GM18498 (cell line): ENCODE measurements around the gene LRP11.
"Not testable (repeated sequence)": the region's sequence is repeated elsewhere in the genome, so short reads cannot be mapped to it uniquely, and the experiment has no call there.

ENCODE experiments used
- ATAC-seq: cut with Tn5 transposase; IDR thresholded peaks from one replicate; pipeline ENCODE4 v1.9.1; 2021; ENCODE audit warnings: mild to moderate bottlenecking, moderate library complexity; ENCODE audit not compliant: unreplicated experiment

The LRP11 gene

DNA sequence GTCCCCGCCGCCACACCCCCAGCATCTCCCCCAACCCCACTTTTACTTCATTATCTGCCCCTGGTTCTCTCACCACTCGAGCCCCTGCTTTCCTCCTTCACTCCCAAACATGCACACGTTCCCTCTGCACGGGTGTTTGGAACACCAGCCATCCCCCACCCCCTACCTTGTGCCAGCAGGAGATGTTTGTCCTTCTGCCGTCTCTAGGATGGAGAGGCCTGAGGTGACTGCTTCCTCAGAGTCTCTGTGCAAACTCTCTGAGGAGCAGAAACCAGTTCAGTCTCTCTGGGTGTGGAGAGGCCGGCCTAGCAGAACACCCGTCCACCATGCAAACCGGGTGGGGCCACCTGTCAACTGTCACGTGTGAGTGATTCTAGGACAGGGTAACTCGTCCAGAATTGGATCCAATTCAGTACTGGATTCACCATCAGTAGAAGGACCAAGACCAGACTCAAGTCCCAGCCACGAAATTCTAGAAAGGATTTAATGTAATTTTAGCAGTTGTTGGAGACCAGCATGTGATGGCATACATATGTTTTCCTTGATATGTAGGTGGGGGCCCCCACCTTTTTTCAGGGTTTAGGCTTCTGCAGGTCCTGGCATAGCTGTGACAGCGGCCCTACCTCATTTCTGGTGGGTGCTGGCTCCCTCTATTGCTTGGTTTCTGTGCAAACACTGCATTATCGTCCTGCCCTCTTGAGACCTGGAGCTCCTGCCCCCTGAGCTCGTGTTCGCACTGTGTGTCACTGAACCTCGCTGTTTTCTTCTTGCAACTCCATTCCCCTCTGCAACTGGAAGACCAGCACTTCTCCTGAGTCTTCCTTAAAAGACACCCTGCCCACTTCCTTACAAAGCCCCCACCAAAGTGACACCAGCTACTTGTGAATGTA, 33.9 kb upstream of the LRP11 start, which contains the start of gene RAET1E:
Gene RAET1E, minus strand, starts transcription at position 259 of the 890 bp plus-strand sequence. CDS start 7,212 bp downstream, outside the sequence.
- ATAC-seq, result no peak

DNA sequence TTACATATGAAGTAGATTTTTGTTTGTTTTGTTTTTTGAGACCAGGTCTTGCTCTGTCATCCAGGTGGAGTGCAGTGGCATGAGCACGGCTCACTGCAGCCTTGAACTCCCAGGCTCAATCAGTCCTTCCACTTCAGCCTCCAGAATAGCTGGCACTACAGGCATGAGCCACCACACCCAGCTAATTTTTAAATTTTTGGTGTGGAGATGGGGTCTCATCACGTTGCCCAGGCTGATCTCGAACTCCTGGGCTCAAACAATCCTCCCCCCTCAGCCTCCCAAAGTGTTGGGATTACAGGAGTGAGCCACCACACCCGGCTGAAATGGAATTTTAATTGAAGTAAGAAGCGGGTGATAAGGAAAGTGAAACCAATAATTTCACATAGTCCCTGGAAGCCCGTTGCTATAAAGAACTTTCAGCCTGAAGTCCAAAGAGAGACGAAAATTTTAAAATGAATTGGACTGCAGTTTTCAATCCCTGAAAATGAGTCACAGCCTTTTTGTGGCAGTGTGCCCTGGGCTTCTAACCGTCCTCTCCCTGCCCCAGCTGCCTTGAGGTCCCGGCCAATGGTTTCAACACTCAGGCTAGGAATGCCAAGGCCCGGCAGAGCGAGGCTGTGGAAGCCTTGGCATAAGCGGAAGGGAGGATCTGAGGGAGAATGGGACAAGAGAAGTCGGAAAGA, 33.0 kb upstream of the LRP11 start:
- no peak for ATAC-seq

DNA sequence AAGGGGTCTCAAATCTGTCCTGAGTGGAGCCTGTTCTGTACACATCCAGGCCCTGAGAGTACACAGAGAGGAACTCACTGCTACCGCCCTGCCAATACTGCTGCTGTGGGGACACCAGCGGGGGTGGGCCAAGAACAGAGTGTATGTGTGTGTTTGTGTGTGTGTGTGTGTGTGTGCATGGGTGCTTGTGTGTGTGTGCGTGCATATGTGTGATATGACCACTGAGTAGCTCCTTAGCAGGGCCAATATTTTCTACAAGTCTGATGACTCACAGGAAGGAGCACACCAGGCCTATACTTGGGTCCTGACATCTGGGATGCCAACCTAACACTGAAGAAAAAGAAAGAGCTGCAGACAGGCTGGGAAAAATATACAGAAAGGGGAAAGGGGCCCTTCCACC, 32.3 kb upstream of the LRP11 start:
- no peak for ATAC-seq

DNA sequence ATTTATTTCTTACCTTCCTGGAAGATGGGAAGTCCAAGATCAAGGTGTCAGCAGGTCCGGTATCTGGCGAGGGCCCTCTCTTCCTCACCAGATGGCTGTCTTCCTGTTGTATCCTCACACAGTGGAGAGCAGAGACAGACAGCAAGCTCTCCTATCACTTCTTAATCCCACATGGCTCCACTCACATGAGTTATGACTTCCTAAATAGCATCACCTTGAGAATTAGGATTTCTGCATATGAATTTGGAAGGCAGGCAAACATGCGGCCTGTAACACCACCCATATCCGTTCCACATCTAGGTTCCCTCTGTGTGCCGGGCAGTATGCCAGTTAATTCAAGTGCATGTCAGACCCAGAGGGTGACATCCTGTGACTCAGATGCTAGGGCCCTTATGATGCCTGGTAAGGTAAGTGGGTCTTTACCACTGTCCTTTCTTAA, 31.7 kb upstream of the LRP11 start:
- no peak for ATAC-seq

DNA sequence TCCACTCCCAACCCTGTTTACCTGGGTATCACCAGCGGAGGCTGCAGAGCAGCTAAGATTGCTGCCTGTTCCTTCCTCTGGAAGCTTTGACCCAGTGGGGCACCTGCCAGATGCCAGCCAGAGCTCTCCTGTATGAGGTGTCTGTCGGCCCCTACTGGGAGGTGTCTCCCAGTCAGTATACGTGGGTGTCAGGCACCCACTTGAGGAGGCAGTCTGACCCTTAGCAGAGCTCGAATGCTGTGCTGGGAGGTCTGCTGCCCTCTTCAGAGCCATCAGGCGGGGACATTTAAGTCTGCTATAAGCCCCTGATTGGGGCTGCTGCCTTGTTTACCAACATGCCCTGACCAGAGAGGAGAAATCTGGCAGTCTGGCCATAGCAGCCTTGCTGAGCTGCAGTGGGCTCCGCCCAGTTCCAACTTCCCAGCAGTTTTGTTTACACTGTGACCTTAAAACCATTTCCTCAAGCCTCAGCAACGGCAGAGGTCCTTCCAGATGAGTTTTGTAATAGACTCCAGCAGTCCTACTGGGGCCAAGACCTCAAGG, 31.0 kb upstream of the LRP11 start:
- no peak for ATAC-seq

DNA sequence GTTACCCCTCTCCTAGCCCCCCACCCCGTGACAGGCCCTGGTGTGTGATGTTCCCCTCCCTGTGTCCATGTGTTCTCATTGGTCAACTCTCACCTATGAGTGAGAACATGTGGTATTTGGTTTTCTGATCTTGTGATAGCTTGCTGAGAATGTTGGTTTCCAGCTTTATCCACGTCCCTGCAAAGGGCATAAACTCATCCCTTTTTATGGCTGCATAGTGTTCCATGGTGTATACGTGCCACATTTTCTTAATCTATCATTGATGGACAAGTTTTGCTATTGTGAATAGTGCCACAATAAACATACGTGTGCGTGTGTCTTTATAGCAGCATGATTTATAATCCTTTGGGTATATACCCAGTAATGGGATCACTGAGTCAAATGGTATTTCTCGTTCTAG, 27.7 kb upstream of the LRP11 start:
- not testable (repeated sequence) for ATAC-seq

DNA sequence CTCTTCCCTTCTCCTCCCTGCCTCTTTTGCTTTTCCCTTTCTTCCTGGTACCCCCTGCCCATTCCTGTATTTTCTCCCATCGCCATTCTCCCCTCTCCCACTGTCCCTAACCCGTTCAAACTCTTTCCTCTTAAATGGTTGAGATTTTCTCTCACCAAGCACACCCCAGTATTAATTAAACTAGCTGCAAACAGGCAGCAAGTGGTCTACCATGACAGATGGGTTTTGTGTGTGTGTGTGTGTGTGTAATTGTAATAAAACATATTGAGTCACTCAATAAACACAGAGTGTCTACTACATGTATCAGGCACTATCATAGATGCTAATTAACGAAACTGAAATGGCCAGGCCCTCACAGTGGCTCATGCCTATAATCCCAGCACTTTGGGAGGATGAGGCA, 27.1 kb upstream of the LRP11 start:
- no peak for ATAC-seq

DNA sequence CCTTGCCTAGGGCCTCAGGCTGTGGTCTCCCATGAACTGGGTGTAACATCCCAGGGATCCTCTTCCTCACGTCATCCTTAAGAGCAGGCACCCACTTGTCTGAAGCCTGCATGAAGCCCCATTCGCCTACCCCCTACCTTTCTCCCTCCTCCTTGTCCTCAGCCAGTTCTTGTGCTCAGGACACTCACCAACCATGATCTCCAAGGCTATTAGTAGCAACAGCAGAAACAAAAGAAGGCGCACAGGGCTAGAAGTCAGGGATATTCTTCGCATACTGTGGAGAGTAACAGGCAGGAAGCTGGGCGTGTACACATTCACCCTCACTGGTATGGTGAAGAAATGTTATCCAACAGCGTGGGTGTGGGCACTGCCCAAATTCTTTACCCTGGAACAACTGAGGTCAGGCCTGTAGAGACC, 26.5 kb upstream of the LRP11 start:
- no peak for ATAC-seq

DNA sequence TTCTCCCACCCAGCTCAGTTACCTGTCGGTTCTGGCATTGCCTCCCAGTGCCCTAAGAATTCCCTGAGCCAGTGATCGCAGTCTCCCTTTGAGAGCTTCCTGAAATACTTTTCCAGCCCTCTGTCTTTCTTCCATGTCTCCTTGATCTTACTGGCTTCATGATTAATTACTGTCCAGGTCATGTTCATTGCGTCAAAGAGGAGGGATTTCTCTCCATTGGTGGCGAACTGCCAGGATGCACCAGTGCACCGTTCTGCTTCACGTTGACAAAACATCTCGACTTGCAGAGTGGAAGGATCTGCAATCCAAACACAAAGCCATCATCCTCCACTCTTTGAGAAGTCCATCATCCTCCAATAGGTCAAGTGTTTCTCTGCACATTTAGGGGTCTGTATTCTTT, 25.2 kb upstream of the LRP11 start:
- ATAC-seq, result no peak

DNA sequence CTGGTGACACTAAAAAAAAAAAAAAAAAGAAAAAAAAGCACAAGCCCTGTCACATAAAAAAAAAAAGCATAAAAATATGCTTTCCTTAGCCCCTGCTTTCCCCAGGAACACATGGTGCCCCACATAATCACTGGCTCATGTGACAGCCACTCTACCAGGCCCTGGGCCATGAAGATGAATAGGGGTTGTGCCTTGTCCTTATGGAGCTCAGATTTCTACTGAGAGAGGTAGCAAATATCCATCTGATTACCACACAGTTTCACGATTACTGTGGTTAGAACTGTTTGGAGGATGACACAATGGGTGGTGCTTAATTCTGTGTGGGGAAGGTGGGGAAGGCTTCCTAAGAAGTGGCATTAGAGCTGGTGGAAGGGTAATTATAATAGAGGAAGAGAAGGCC, 24.5 kb upstream of the LRP11 start:
- no peak for ATAC-seq

DNA sequence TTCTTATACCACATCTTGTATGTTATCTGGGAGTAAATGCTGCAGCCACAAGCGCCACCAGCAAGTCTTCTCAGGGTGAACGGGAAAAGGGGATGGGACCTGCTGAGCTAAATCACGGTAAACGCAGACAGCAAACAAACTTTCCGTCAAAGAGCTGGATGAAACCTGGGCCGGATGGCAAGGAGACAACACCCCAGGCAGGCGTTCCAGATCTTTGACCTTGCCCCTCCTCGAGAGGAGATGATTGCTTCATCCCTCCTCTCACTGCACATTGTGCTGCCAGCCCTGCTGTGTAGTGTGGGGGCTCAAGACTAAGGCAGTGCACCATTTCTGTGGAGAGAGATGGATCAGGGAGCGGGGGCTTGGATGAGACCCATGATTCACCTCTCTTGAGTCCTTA, 23.9 kb upstream of the LRP11 start:
- no peak for ATAC-seq

DNA sequence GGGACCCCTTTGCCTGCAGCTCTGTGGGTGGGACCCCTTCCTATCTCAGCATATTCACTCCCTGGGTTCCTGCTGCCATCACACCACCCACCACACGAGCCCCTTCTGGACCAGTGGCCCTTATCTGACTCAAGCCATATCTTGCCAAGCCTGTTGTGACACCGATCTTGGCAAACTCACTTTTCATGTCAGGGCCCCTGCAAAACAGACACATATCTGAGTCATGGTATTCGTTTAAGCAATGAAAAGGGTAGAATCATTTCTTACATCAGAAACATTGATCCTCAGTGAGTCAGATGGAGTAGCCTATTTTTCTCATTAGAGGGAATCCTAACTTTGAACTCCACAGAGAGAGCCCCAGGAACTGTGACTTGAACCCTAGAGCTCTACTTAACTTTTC, 23.2 kb upstream of the LRP11 start:
- no peak for ATAC-seq

DNA sequence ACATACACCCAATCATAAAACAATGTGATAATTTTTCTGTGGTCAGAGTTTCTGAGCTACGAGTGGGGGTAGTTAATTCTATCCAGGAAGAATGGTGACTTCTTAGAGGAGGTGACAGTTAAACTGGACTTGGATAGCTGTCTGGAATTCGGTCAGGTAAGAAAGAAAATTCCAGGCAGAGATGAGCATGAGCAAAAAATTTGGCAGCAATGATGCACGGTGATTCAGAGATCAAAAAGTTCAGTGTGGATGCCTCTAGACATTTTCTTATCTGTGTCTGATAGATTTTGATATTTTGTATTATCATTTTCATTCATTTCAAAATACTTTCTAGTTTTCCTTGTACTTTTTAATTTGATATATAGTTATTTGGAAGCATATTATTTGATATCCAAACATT, 21.7 kb upstream of the LRP11 start:
- ATAC-seq, result no peak

DNA sequence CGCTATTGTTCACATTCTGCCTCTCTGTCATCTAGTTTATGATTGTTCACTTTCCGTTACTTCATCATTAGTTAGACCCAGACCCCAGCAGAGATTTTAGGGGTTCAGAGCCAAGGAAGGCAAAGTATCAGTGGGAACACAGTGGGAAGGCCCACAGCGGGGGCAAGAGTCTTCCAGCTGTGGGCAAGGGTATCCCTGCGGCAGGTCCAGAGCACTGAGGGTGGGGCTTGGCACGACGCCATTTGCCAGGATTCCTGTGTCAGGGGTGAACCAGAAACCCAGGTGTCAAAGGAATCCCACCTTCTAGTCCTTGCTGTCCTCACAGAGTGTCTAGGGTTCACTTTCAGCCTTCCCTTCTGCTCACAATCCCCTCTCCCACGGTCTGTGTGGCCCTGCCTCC, 20.5 kb upstream of the LRP11 start:
- ATAC-seq, result no peak

DNA sequence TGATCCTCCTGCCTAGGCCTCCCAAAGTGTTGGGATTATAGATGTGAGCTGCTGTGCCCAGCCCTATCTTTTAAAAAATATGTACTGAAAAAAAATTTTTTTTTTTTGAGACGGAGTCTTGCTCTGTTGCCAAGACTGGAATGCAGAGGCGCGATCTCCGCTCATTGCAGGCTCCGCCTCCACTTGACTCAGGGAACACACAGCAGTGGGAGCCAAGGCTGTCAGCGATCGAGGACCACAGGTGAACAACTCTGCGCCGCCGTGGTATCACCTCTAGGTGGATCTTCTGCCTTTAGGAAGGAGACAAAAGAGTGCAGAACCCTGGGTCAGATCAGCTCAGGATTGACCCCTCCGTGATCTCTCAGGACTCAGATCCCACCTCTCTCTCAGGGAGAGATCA, 20.1 kb upstream of the LRP11 start:
- ATAC-seq, result no peak

DNA sequence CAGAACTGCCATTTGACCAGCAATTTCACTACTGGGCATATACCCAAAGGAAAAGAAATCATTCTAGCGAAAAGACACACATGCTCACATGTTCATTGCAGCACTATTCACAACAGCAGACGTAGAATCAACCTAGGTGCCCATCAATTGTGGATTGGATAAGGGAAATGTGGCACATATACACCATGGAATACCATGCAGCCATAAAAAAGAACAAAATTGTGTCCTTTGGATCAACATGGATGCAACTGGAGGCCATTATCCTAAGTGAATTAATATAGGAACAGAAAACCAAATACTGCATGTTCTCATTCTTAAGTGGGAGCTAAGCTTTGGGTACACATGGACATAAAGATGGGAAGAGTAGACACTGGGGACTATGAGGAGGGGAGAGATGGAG, 17.7 kb upstream of the LRP11 start:
- no peak for ATAC-seq

DNA sequence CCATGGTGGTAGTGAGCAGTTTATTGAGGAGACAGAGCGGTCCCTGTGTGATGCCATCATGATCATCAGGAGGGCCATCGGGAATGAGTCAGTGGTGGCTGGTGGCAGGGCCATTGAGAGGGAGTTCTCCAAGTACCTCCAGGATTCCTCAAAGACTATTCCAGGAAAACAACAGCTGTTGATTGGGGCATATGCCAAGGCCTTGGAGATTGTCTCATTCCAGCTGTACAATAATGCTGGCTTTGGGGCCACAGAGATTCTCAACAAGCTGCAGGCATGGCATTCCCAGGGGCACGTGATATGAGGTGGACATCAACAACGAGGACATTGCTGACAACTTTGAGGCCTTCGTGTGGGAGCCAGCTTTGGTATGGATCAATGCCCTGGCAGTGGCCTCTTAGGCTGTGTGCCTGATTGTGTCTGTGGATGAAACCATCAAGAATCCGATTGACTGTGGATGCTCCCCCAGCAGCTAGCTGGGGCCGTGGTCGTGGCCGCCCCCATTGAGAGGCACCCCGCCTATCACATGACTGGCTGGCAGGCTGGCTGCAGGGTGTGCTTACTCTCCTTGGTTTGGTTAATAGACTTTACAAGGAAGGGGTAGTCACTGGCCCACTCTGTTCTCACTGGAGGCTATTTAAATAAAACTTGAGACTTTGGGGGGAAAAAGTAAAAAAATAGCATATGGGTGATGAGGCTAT, 17.1 kb upstream of the LRP11 start:
- ATAC-seq, result no peak

DNA sequence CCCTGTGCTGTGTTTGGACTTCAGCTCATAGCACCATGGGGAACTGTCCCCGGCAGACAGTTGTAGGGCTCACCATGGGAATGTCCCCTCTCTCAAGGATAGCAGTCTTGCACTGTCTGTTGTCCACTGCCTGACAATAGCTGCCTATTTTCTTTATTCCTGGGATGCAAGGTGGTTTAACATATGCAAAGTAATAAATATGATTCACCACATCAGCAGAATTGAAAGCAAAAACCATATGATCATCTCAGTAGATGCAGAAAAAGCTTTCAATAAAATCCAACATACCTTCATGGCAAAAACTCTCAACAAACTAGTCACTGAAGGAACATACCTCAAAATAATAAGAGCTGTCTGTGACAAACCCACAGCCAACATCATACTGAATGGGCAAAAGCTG, 13.5 kb upstream of the LRP11 start:
- no peak for ATAC-seq

DNA sequence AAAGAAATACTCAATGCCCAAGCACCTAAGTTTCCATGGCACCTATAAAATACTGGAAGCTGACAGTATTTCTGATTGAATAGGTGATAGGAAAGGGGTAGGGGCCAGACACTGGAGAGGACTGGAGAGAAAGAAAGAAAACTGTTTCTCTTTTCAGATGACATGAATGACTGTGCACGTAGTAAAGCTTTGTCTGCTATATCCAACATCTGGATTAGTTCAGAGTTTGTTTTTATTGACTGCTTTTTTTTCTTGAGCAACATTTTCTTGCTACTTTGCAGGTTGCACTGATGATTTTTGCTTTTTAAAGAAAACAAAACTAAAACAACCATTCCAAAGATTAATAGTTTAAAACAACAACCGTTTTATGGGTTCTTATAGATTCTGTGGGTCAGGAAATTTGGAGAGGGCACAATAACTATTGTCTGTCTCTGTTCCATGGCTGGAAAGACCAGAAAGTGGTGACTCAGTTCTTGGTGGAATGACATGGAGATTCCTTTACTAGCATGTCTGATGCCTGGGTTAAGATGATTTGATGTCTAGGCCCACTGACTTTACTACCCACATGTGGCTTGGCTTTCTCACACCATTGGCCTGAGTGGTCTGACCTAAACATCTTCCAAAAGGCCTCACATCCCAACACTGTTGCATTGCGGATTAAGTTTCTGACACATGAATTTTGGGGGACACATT, 12.2 kb upstream of the LRP11 start:
- ATAC-seq, result no peak

DNA sequence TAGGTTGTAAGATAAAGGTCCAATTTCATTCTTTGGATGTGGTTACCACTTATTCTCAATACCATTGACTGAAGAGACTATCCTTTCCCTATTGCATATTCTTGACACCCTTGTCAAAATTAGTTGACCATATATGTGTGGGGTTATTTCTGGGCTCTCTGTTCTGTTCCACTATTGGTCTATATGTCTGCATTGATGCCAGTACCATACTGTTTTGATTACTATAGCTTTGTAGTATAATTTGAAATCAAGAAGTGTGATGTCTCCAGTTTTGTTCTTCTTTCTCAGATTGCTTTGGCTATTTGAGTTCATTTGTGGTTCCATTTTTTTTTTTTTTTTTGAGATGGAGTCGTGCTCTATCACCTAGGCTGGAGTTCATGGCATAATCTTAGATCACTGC, 8.1 kb upstream of the LRP11 start:
- ATAC-seq, result no peak

DNA sequence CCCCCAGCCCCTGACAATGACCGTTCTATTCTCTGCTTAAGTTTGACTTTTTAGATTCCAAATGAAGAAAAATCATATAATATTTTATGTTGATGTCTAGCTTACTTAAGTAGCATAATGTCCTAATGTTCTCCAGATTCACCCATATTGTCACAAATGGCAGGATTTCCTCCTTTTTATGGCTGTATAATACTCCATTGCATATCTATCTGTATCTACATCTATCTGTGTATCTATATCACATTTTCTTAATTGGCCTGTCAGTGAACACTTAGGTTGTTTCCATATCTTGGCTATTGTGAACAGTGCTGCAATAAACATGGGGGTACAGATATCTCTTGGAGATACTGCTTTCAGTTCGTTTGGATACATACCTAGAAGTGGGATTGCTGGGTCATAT, 7.0 kb upstream of the LRP11 start:
- ATAC-seq, result no peak
